Raji (cell line): ENCODE data around the gene CACNA1C.

Experiments
- POLR2A ChIP-seq: IDR thresholded peaks from 2 replicates; pipeline ENCODE4 v1.6.1; 2011; ENCODE audit warnings: low read depth, low read length, control low read depth; ENCODE audit not compliant: insufficient read depth

CACNA1C gene

GRCh38 chr12:2198005-2198501 lies 145.3 kb downstream of the CACNA1C start:
- no peak for TF ChIP-seq POLR2A

- no peak for TF ChIP-seq POLR2A
Measured at GRCh38 chr12:2198542-2198941, 145.8 kb downstream of the CACNA1C start.

GRCh38 chr12:2205996-2206395 lies 153.2 kb downstream of the CACNA1C start:
- no peak for TF ChIP-seq POLR2A

GRCh38 chr12:2208837-2209635 lies 156.2 kb downstream of the CACNA1C start:
- TF ChIP-seq POLR2A, result no peak

- TF ChIP-seq POLR2A, result no peak
Measured at GRCh38 chr12:2211119-2211518, 158.3 kb downstream of the CACNA1C start.

GRCh38 chr12:2212537-2212936 lies 159.8 kb downstream of the CACNA1C start:
- TF ChIP-seq POLR2A, result no peak

- TF ChIP-seq POLR2A, result no peak
Measured at GRCh38 chr12:2212971-2213869, 160.4 kb downstream of the CACNA1C start.

GRCh38 chr12:2214411-2214810 lies 161.6 kb downstream of the CACNA1C start:
- TF ChIP-seq POLR2A, result no peak

- no peak for TF ChIP-seq POLR2A
Measured at GRCh38 chr12:2215709-2216560, 163.1 kb downstream of the CACNA1C start.

GRCh38 chr12:2218706-2219105 lies 165.9 kb downstream of the CACNA1C start:
- no peak for TF ChIP-seq POLR2A

- TF ChIP-seq POLR2A, result no peak
Measured at GRCh38 chr12:2221030-2221621, 168.3 kb downstream of the CACNA1C start.

- no peak for TF ChIP-seq POLR2A
Measured at GRCh38 chr12:2222691-2223090, 169.9 kb downstream of the CACNA1C start.

- TF ChIP-seq POLR2A, result no peak
Measured at GRCh38 chr12:2224961-2225360, 172.2 kb downstream of the CACNA1C start.

- no peak for TF ChIP-seq POLR2A
Measured at GRCh38 chr12:2225696-2226095, 172.9 kb downstream of the CACNA1C start.
